Esophagus squamous epithelium (tissue), 5 donors: ENCODE results near the gene PARVA. TPM values are rescaled to one million over a fixed set of nuclear protein-coding genes. Genes with fewer than 3 reads are reported as not detected.

Source experiments
- DNase-seq: peaks from one replicate; lab custom pipeline; 2025; lab: John Stamatoyannopoulos, UW
- H3K27ac ChIP-seq, 4 donors: fragments of 200-600 bp; sonication (generic); one replicate each; pipeline ENCODE4 v1.5.1; 2016 to 2019; ENCODE audit warnings: mild to moderate bottlenecking in 1 of 4
- H3K27me3 ChIP-seq, 4 donors: fragments of 200-600 bp; sonication (generic); 1 replicate in 3 of 4; 2 replicates in 1 of 4; pipeline versions ENCODE4 v1.5.1 to v1.6.0; 2017 to 2021; ENCODE audit warnings: antibody characterized with exemption in 1 of 4
- H3K36me3 ChIP-seq, 3 donors: fragments of 200-600 bp; sonication (generic); one replicate each; pipeline ENCODE4 v1.5.1; 2016 to 2019
- H3K4me1 ChIP-seq, 3 donors: fragments of 200-600 bp; sonication (generic); one replicate each; pipeline ENCODE4 v1.5.1; 2017 to 2019
- H3K4me3 ChIP-seq, 4 donors: fragments of 200-600 bp; sonication (generic); 1 replicate in 3 of 4; 2 replicates in 1 of 4; pipeline ENCODE4 v1.5.1; 2016 to 2019; ENCODE audit warnings: mild to moderate bottlenecking in 2 of 4, moderate library complexity in 1 of 4
- H3K9me3 ChIP-seq, 3 donors: fragments of 200-600 bp; sonication (generic); one replicate each; pipeline ENCODE4 v1.5.1; 2016 to 2019
- POLR2A ChIP-seq, 4 donors: fragments of 450-650 bp; IDR thresholded peaks; one replicate each; pipeline ENCODE4 v1.6.1; 2017; ENCODE audit warnings: antibody characterized with exemption in 4 of 4, mild to moderate bottlenecking in 4 of 4, moderate library complexity in 3 of 4
- WGBS, 2 donors: methylation state at CpG; one replicate each; pipeline ENCODE4 v1.1.5; 2018; 5-methylcytosine and 5-hydroxymethylcytosine counted together
- intact Hi-C: fragments of 100-400 bp; cut with DNase I; formaldehyde crosslinking; loops from one replicate; pipeline ENCODE4 v1.15.0; 2022
- total RNA-seq, 4 donors: library from RNA; depleted of rRNA; stranded (reverse); fragments of >200 nt; gene quantifications; one replicate each; pipeline ENCODE4 v1.1.0, GENCODE V29; 2016
- TF ChIP-seq, protein P1 (sequence below), 6 experiments: fragments of 450-650 bp in 4 of 6; fragments of 200-600 bp in 2 of 6; sonication (generic) in 2 of 6; IDR thresholded peaks; one replicate each; pipeline ENCODE4 v1.5.1; 2016 to 2019; ENCODE audit warnings: antibody characterized with exemption in 6 of 6, mild to moderate bottlenecking in 4 of 6, moderate library complexity in 4 of 6
- donor health status: DM: yes; HTN: yes; CAD: no.

PARVA gene
- total RNA-seq, 4 donors from 2014 or later = 8.6 to 66.9 (median 16.2) TPM

DNA sequence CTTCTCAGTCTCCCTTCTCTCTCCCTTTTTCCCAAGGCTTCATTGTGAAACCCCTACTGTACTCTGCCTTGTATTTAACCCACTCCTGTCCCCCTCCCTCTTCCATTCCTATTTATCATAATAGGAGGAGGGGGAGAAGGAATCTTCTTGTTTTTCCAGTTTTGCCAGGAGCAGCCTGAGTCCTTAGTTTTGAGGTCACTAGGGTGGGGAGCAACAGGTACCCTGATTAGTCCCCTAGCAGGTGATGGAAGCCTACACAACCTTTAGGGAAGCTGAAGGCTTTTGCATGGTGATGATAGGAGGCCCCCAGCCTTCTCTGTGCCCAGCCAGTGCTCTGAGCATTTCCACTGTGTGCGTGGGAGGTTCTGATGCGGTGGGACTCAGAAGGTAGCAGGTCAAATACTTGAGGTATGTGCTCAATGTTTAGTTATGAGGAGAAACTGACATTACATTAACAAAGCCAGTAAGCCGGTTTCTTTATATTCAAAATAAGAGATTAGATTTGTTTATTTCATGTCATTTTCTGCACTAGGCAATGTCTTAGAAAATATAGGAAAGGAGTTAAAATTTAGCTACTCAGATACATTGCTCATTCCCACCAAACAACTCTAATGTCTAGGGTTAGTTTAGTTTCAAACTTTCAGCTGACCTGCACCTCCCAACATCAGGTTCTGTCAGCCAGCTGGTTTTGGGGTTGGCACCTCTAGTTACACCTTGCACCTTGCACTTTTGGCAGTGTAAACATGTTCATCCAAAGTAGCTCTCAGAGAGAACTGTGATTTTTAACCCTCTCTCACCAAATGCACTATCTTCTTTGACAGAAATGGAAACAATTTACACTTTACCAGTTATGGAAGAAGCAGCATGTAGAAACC is 26.0 kb downstream of the PARVA start:
- Histone ChIP-seq H3K27me3 (no peaks in the 10 kb centered on the region), H3K4me3 (no peak overlapping the region), H3K9me3 (no peaks in the 10 kb centered on the region), H3K27ac (peak overlapping the region; percentile 46 to 88 (median 86)), H3K4me1 (peaks cover 0 to 62% (median 0%) of the 10 kb centered on the region in 3 donors), H3K36me3 (no peaks in the 10 kb centered on the region)
- DNase-seq = no peak
- intact Hi-C loops = no loop called here
- TF ChIP-seq, protein P1, sequence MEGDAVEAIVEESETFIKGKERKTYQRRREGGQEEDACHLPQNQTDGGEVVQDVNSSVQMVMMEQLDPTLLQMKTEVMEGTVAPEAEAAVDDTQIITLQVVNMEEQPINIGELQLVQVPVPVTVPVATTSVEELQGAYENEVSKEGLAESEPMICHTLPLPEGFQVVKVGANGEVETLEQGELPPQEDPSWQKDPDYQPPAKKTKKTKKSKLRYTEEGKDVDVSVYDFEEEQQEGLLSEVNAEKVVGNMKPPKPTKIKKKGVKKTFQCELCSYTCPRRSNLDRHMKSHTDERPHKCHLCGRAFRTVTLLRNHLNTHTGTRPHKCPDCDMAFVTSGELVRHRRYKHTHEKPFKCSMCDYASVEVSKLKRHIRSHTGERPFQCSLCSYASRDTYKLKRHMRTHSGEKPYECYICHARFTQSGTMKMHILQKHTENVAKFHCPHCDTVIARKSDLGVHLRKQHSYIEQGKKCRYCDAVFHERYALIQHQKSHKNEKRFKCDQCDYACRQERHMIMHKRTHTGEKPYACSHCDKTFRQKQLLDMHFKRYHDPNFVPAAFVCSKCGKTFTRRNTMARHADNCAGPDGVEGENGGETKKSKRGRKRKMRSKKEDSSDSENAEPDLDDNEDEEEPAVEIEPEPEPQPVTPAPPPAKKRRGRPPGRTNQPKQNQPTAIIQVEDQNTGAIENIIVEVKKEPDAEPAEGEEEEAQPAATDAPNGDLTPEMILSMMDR (IDR thresholded peaks at IDR 0.05) = no peak
- WGBS, 2 donors = 60 to 88% methylated on average over 2 to 3 of the region's 3 CpGs

DNA sequence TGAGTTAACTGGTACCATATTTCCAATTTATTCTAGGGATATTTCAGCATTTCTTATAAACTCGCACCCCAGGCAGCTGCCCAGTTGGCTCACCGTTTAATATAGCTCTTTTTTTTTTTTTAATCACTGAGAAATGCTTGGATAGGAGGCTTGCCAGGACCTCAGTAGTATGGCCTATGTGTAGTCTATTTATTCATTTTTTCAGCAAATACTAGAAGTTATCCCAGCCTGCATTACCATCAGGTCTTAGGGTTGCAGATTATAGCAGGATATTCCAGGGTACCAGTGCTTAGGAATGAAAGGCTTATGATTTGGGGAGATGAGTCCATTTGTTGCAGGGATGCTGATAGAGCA is 26.6 kb downstream of the PARVA start:
- peak overlapping the region in 3 of 4 donors; percentile 84 to 88 (median 87) for H3K27ac ChIP-seq
- H3K4me3 ChIP-seq = no peak overlapping the region
- TF ChIP-seq POLR2A (IDR thresholded peaks at IDR 0.05) = no peak
- TF ChIP-seq, protein P1 (IDR thresholded peaks at IDR 0.05) = no peak
- peaks cover 0 to 62% (median 0%) of the 10 kb centered on the region in 3 donors for H3K4me1 ChIP-seq
- no peaks in the 10 kb centered on the region for H3K36me3 ChIP-seq
- DNase-seq = no peak
- intact Hi-C loops = no loop called here
- H3K9me3 ChIP-seq = no peaks in the 10 kb centered on the region
- WGBS, 2 donors = 45 to 51% methylated on average over 2 of the region's 2 CpGs
- H3K27me3 ChIP-seq = no peaks in the 10 kb centered on the region

- Histone ChIP-seq H3K27me3 (no peaks in the 10 kb centered on the region), H3K36me3 (no peaks in the 10 kb centered on the region), H3K4me3 (no peak overlapping the region), H3K4me1 (peaks cover 0 to 61% (median 0%) of the 10 kb centered on the region in 3 donors), H3K27ac (peak overlapping the region in 3 of 4 donors; percentile 84 to 88 (median 87)), H3K9me3 (no peaks in the 10 kb centered on the region)
- no peak for DNase-seq
- WGBS, 2 donors = 51 to 68% methylated on average over 2 to 3 of the region's 3 CpGs
- no peak for TF ChIP-seq POLR2A (IDR thresholded peaks at IDR 0.05)
- TF ChIP-seq, protein P1 (IDR thresholded peaks at IDR 0.05) = no peak
- intact Hi-C loops = no loop called here
Observed at GRCh38 chr11:12404436-12404835, 27.1 kb downstream of the PARVA start.

DNA sequence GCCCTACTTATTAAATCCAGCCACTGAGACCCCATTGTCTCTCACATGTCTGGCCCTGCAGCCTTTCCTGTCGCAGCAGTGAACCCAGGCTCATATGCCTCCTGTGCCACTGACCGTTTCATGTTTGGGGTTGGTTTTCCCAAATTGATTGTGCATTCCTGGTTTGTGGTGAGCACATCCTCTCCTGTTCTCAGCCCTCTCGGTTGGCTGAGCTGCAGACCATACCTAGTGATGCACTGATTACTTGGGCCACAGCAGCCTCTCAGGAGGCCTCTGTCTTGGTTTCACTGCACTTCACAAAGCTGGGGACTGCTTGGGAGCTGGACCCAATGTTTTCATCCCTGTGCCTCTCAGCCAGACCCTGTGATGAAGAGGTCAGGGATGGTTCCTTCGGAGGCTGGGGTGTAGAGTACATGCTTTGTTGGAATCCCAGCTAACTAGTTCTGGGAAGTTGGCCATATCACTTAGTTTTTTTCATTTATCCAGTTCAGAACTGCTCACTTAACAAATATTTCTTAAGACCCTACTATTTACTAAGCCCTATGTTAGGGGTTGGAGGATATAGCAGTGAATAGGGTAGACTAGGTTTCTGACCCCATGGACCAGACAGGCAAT is 30.9 kb downstream of the PARVA start:
- no peaks in the 10 kb centered on the region for H3K36me3 ChIP-seq
- H3K4me3 ChIP-seq = no peak overlapping the region
- DNase-seq = no peak
- TF ChIP-seq, protein P1 (IDR thresholded peaks at IDR 0.05) = no peak
- TF ChIP-seq POLR2A (IDR thresholded peaks at IDR 0.05) = no peak
- no peaks in the 10 kb centered on the region for H3K9me3 ChIP-seq
- 65 to 82% methylated on average over 3 of the region's 4 CpGs for WGBS, 2 donors
- H3K27ac ChIP-seq = peak overlapping the region; percentile 45 to 94 (median 87)
- peaks cover 0 to 79% (median 20%) of the 10 kb centered on the region in 3 donors for H3K4me1 ChIP-seq
- intact Hi-C loops = no loop called here
- no peaks in the 10 kb centered on the region for H3K27me3 ChIP-seq

- H3K27ac ChIP-seq = peak overlapping the region; percentile 72 to 94 (median 87)
- intact Hi-C loops = no loop called here
- WGBS, 2 donors = 40 to 55% methylated on average over 3 of the region's 3 CpGs
Observed at GRCh38 chr11:12409621-12410005, 32.2 kb downstream of the PARVA start.

More at GRCh38 chr11:12409621-12410005, 32.2 kb downstream of the PARVA start:
- Histone ChIP-seq H3K9me3 (no peaks in the 10 kb centered on the region), H3K4me3 (peak overlapping the region in 1 of 4 donors; percentile 32), H3K27me3 (no peaks in the 10 kb centered on the region), H3K4me1 (peaks cover 5 to 79% (median 20%) of the 10 kb centered on the region in 3 donors), H3K36me3 (no peaks in the 10 kb centered on the region)
- TF ChIP-seq, protein P1 (IDR thresholded peaks at IDR 0.05) = no peak
- no peak for TF ChIP-seq POLR2A (IDR thresholded peaks at IDR 0.05)
- no peak for DNase-seq
